HK-2 (cell line): Measurements from ENCODE around the gene MIGA2.
A peak's percentile ranks its signal among the peaks of the same experiment; 100 is the strongest.
"Not testable (repeated sequence)": the region's sequence is repeated elsewhere in the genome, so short reads cannot be mapped to it uniquely, and the experiment has no call there.

Source experiments
- DNase-seq: peaks from one replicate; pipeline ENCODE4 v3.0.0-alpha.2; 2018; ENCODE audit not compliant: unreplicated experiment

MIGA2 gene

GRCh38 chr9:129100383-129101169, 64.2 kb downstream of the MIGA2 start:
- DNase-seq = no peak

- DNase-seq = no peak
Observed at GRCh38 chr9:129101279-129101678, 64.9 kb downstream of the MIGA2 start.

- DNase-seq = no peak
Observed at GRCh38 chr9:129102095-129102525, 65.7 kb downstream of the MIGA2 start.

- DNase-seq = peak; percentile 30
Observed at GRCh38 chr9:129102791-129103594, 66.6 kb downstream of the MIGA2 start.

- no peak for DNase-seq
Observed at GRCh38 chr9:129103595-129103965, 67.2 kb downstream of the MIGA2 start.

- DNase-seq = no peak
Observed at GRCh38 chr9:129104051-129104450, 67.6 kb downstream of the MIGA2 start.

- DNase-seq = no peak
Observed at GRCh38 chr9:129105857-129106694, 69.7 kb downstream of the MIGA2 start.

GRCh38 chr9:129107651-129108050, 71.2 kb downstream of the MIGA2 start:
- no peak for DNase-seq

- DNase-seq = no peak
Observed at GRCh38 chr9:129108083-129108804, 71.8 kb downstream of the MIGA2 start.

GRCh38 chr9:129108805-129109536, 72.5 kb downstream of the MIGA2 start:
- DNase-seq = no peak

- no peak for DNase-seq
Observed at GRCh38 chr9:129109537-129109903, 73.1 kb downstream of the MIGA2 start.

- peak; percentile 32 for DNase-seq
Observed at GRCh38 chr9:129109952-129110739, 73.7 kb downstream of the MIGA2 start.

- DNase-seq = peak; percentile 99
Observed at GRCh38 chr9:129110740-129111527, 74.5 kb downstream of the MIGA2 start, which contains the start of the genes CRAT and PTPA. TSS of gene CRAT (minus strand) at chr9:129110793. CDS start at chr9:129110509, 284 bp downstream. TSS of gene PTPA (plus strand) at chr9:129111415. CDS start at chr9:129111601, 186 bp downstream.

- peak; percentile 52 for DNase-seq
Observed at GRCh38 chr9:129111528-129112151, 75.2 kb downstream of the MIGA2 start.

GRCh38 chr9:129112526-129112925, 76.1 kb downstream of the MIGA2 start:
- not testable (repeated sequence) for DNase-seq

GRCh38 chr9:129113645-129114304, 77.3 kb downstream of the MIGA2 start:
- no peak for DNase-seq

- no peak for DNase-seq
Observed at GRCh38 chr9:129118799-129119198, 82.4 kb downstream of the MIGA2 start.

GRCh38 chr9:129121483-129121882, 85.1 kb downstream of the MIGA2 start:
- DNase-seq = no peak
